H9 (cell line): Measurements from ENCODE around the gene SNX1. TPM values are rescaled to one million over a fixed set of nuclear protein-coding genes. Genes with fewer than 3 reads are reported as not detected.
A peak's percentile ranks its signal among the peaks of the same experiment; 100 is the strongest.

Experiments
- DNase-seq: peaks from one replicate; pipeline ENCODE4 v3.0.0-alpha.2; 2017
- H2AFZ ChIP-seq: one replicate; pipeline ENCODE4 v1.6.1; 2013; ENCODE audit warnings: mild to moderate bottlenecking, low read length, control low read depth, moderate library complexity
- H2AK5ac ChIP-seq: 2 replicates; pipeline ENCODE4 v1.6.1; 2013; ENCODE audit warnings: low read length, control low read depth, mixed read lengths; ENCODE audit not compliant: insufficient read length
- H2BK120ac ChIP-seq: one replicate; pipeline ENCODE4 v1.6.1; 2013; ENCODE audit warnings: low read depth, mild to moderate bottlenecking, low read length, control low read depth, inconsistent platforms; ENCODE audit not compliant: poor library complexity, severe bottlenecking
- H2BK12ac ChIP-seq: 2 replicates; pipeline ENCODE4 v1.6.1; 2013; ENCODE audit warnings: low read length, control low read depth, mixed read lengths, low read depth; ENCODE audit not compliant: insufficient read length
- H2BK15ac ChIP-seq: 2 replicates; pipeline ENCODE4 v1.6.1; 2013; ENCODE audit warnings: low read depth, low read length, control low read depth
- H2BK20ac ChIP-seq: one replicate; pipeline ENCODE4 v1.6.1; 2013; ENCODE audit warnings: low read depth, mild to moderate bottlenecking, low read length, control low read depth, inconsistent platforms; ENCODE audit not compliant: poor library complexity, severe bottlenecking
- H2BK5ac ChIP-seq: 2 replicates; pipeline ENCODE4 v1.6.1; 2013; ENCODE audit warnings: low read length, control low read depth, mixed read lengths; ENCODE audit not compliant: insufficient read length
- H3K14ac ChIP-seq: 2 replicates; pipeline ENCODE4 v1.6.1; 2013; ENCODE audit warnings: low read length, control low read depth; ENCODE audit not compliant: insufficient read depth
- H3K18ac ChIP-seq: 2 replicates; pipeline ENCODE4 v1.6.1; 2013; ENCODE audit warnings: low read depth, mild to moderate bottlenecking, mixed read lengths, low read length, control low read depth; ENCODE audit not compliant: insufficient read length
- H3K23ac ChIP-seq: 2 replicates; pipeline ENCODE4 v1.6.1; 2013; ENCODE audit warnings: low read length, control low read depth, mixed read lengths, low read depth; ENCODE audit not compliant: insufficient read length
- H3K23me2 ChIP-seq: 2 replicates; pipeline ENCODE4 v1.6.1; 2013; ENCODE audit warnings: low read depth, mild to moderate bottlenecking, mixed read lengths, low read length, control low read depth; ENCODE audit not compliant: insufficient read length, poor library complexity, severe bottlenecking
- H3K27ac ChIP-seq: 2 replicates; pipeline ENCODE4 v1.5.1; 2013; ENCODE audit warnings: low read length, control low read depth, mixed read lengths, low read depth; ENCODE audit not compliant: insufficient read length
- H3K27me3 ChIP-seq: 2 replicates; pipeline ENCODE4 v1.6.1; 2013; ENCODE audit warnings: low read length, control low read depth, inconsistent platforms; ENCODE audit not compliant: insufficient read depth
- H3K4ac ChIP-seq: 2 replicates; pipeline ENCODE4 v1.6.1; 2013; ENCODE audit warnings: low read depth, mild to moderate bottlenecking, control low read depth, inconsistent platforms, low read length, moderate library complexity
- H3K4me1 ChIP-seq: 2 replicates; pipeline ENCODE4 v1.6.1; 2013; ENCODE audit warnings: low read length, control low read depth, inconsistent platforms; ENCODE audit not compliant: insufficient read depth
- H3K4me2 ChIP-seq: 2 replicates; pipeline ENCODE4 v1.6.1; 2013; ENCODE audit warnings: low read length, control low read depth, mixed read lengths; ENCODE audit not compliant: insufficient read length, insufficient read depth
- H3K56ac ChIP-seq: 2 replicates; pipeline ENCODE4 v1.6.1; 2013; ENCODE audit warnings: low read depth, mild to moderate bottlenecking, mixed read lengths, low read length, control low read depth; ENCODE audit not compliant: insufficient read length
- H3K79me1 ChIP-seq: 2 replicates; pipeline ENCODE4 v1.6.1; 2013; ENCODE audit warnings: low read depth, mild to moderate bottlenecking, moderate library complexity, low read length, control low read depth, inconsistent platforms; ENCODE audit not compliant: insufficient read depth, poor library complexity, severe bottlenecking
- H3K79me2 ChIP-seq: 2 replicates; pipeline ENCODE4 v1.6.1; 2013; ENCODE audit warnings: low read length, control low read depth, inconsistent platforms; ENCODE audit not compliant: insufficient read depth
- H3K9ac ChIP-seq: 2 replicates; pipeline ENCODE4 v1.6.1; 2013; ENCODE audit warnings: low read length, control low read depth, mixed read lengths; ENCODE audit not compliant: insufficient read length; ENCODE audit errors: extremely low read depth
- H3K9me3 ChIP-seq: one replicate; pipeline ENCODE4 v1.6.1; 2013; ENCODE audit warnings: low read depth, low read length, inconsistent platforms; ENCODE audit not compliant: control insufficient read depth
- H3T11ph ChIP-seq: one replicate; pipeline ENCODE4 v1.6.1; 2013; ENCODE audit warnings: mild to moderate bottlenecking, low read length, control low read depth, inconsistent platforms
- H4K20me1 ChIP-seq: one replicate; pipeline ENCODE4 v1.6.1; 2013; ENCODE audit not compliant: control insufficient read depth, insufficient read length, insufficient read depth
- H4K5ac ChIP-seq: 2 replicates; pipeline ENCODE4 v1.6.1; 2013; ENCODE audit warnings: low read depth, mild to moderate bottlenecking, mixed read lengths, low read length, control low read depth; ENCODE audit not compliant: insufficient read length
- H4K8ac ChIP-seq: replicated peaks from 2 replicates; pipeline ENCODE4 v1.6.1; 2013; ENCODE audit warnings: low read length, control low read depth, mixed read lengths, low read depth; ENCODE audit not compliant: insufficient read length
- H4K91ac ChIP-seq: 2 replicates; pipeline ENCODE4 v1.6.1; 2013; ENCODE audit warnings: low read depth, mild to moderate bottlenecking, moderate library complexity, mixed read lengths, low read length, control low read depth; ENCODE audit not compliant: insufficient read length
- H3K27ac Mint-ChIP-seq, 3 experiments: 2 replicates in 2 of 3; 3 replicates in 1 of 3; pipeline ENCODE4 v1.8.0; 2020 to 2021; ENCODE audit warnings: mixed read lengths in 3 of 3, mild to moderate bottlenecking in 1 of 3, moderate library complexity in 1 of 3
- H3K27me3 Mint-ChIP-seq: 2 replicates; pipeline ENCODE4 v1.8.0; 2021; ENCODE audit warnings: low read depth, mild to moderate bottlenecking, moderate library complexity, mixed read lengths
- H3K36me3 Mint-ChIP-seq, 3 experiments: 2 replicates in 2 of 3; 3 replicates in 1 of 3; pipeline ENCODE4 v1.8.0; 2020 to 2021; ENCODE audit warnings: low read depth in 3 of 3, mixed read lengths in 3 of 3; ENCODE audit not compliant: insufficient read depth in 1 of 3
- H3K4me1 Mint-ChIP-seq, 2 experiments: 2 replicates each; pipeline ENCODE4 v1.8.0; 2020; ENCODE audit warnings: mixed read lengths in 2 of 2
- H3K4me3 Mint-ChIP-seq, 2 experiments: 2 replicates in 1 of 2; 3 replicates in 1 of 2; pipeline ENCODE4 v1.8.0; 2020 to 2021; ENCODE audit warnings: mild to moderate bottlenecking in 2 of 2, mixed read lengths in 2 of 2, moderate library complexity in 1 of 2
- H3K9me3 Mint-ChIP-seq, 2 experiments: 2 replicates in 1 of 2; 3 replicates in 1 of 2; pipeline ENCODE4 v1.8.0; 2020; ENCODE audit warnings: mild to moderate bottlenecking in 2 of 2, mixed read lengths in 2 of 2, moderate library complexity in 1 of 2
- CTCF ChIP-seq: fragments of 200-600 bp; sonication (generic); conservative IDR thresholded peaks from 3 replicates; pipeline ENCODE4 v1.8.0; 2021; ENCODE audit warnings: antibody characterized with exemption, mild to moderate bottlenecking
- WGBS: extraction: QIAGEN DNeasy Blood & Tissue Kit; methylation state at CpG from one replicate; pipeline ENCODE4 v1.1.7; 2013; ENCODE audit warnings: missing lambda C conversion rate, low lambda C conversion rate, mixed read lengths; ENCODE audit not compliant: insufficient read length; ENCODE audit errors: extremely low coverage; 5-methylcytosine and 5-hydroxymethylcytosine counted together
- total RNA-seq: library from RNA; stranded (reverse); gene quantifications from 2 replicates; pipeline ENCODE4 v1.2.1, GENCODE V29; 2021

The SNX1 gene
- total RNA-seq, 1 experiment from 2014 or later: 58.8 TPM

- Histone ChIP-seq H3K4me1 (no peaks in the 10 kb centered on the region), H2AK5ac (no peak within 1 kb of the TSS), H3K9ac (peak within 1 kb of the TSS; percentile 37), H3K27me3 (peaks cover 5% of the 10 kb centered on the region; the same call in 1 of the 2 replicates), H2BK15ac (no peak within 1 kb of the TSS), H4K91ac (no peak within 1 kb of the TSS), H4K8ac (no peak within 1 kb of the TSS), H2AFZ (no peak within 1 kb of the TSS), H3K18ac (peak within 1 kb of the TSS; percentile 11), H3K4me2 (peak within 1 kb of the TSS; percentile 83), H2BK5ac (no peak within 1 kb of the TSS), H3K23ac (no peak within 1 kb of the TSS), H3K79me2 (no peaks in the 10 kb centered on the region), H3K56ac (no peak within 1 kb of the TSS), H3K9me3 (no peaks in the 10 kb centered on the region), H4K20me1 (no peaks in the 10 kb centered on the region), H3K4ac (no peak within 1 kb of the TSS), H3K14ac (peak within 1 kb of the TSS; percentile 54), H3K79me1 (no peaks in the 10 kb centered on the region), H3T11ph (no peak within 1 kb of the TSS), H3K27ac (no peak within 1 kb of the TSS), H4K5ac (no peak within 1 kb of the TSS), H2BK12ac (no peak within 1 kb of the TSS), H3K23me2 (peaks cover 11% of the 10 kb centered on the region), H2BK20ac (no peak within 1 kb of the TSS), H2BK120ac (no peak within 1 kb of the TSS)
- Mint-ChIP-seq H3K27me3 (peaks cover 43% of the 10 kb centered on the region), H3K9me3 (no peaks in the 10 kb centered on the region), H3K36me3 (no peaks in the 10 kb centered on the region; a peak in 2 of 7 replicates), H3K27ac (no peak within 1 kb of the TSS), H3K4me3 (peak within 1 kb of the TSS; percentile 65 to 83), H3K4me1 (peaks cover 9 to 19% of the 10 kb centered on the region in 2 experiments)
- peak; percentile 86 for TF ChIP-seq CTCF
- no CpG with 5 or more reads among the region's 50 CpGs for WGBS
- peak; percentile 77 for DNase-seq
These were observed 49.2 kb upstream of the SNX1 start, which contains the start of gene DAPK2 for GRCh38 chr15:64046421-64047153. Gene DAPK2, minus strand, starts transcription at chr15:64046485. Its CDS starts 6,224 bp downstream, at chr15:64040261.
